Smooth muscle cell (in vitro differentiated cells): Measurements from ENCODE around the gene JMJD8. TPM values are rescaled to one million over a fixed set of nuclear protein-coding genes. Genes with fewer than 3 reads are reported as not detected.

ENCODE experiments used
- DNase-seq: peaks from one replicate; lab custom pipeline; 2025; ENCODE audit not compliant: unreplicated experiment; lab: John Stamatoyannopoulos, UW
- H2AFZ ChIP-seq: fragments of 200-600 bp; sonication (generic); 2 replicates; pipeline ENCODE4 v1.6.0; 2016; ENCODE audit warnings: antibody characterized with exemption, low read depth, mild to moderate bottlenecking
- H3F3A ChIP-seq: fragments of 200-600 bp; sonication (generic); 2 replicates; pipeline ENCODE4 v1.6.0; 2017; ENCODE audit warnings: antibody characterized with exemption, low read depth
- H3K27ac ChIP-seq: fragments of 200-600 bp; sonication (generic); 2 replicates; pipeline ENCODE4 v1.5.1; 2016; ENCODE audit warnings: low read depth, mild to moderate bottlenecking
- H3K27me3 ChIP-seq: fragments of 200-600 bp; sonication (generic); 2 replicates; pipeline ENCODE4 v1.6.1; 2016; ENCODE audit warnings: low read depth, mild to moderate bottlenecking
- H3K36me3 ChIP-seq: fragments of 200-600 bp; sonication (generic); 2 replicates; pipeline ENCODE4 v1.5.1; 2016; ENCODE audit warnings: low read depth
- H3K4me1 ChIP-seq: fragments of 200-600 bp; sonication (generic); 2 replicates; pipeline ENCODE4 v1.5.1; 2016; ENCODE audit warnings: low read depth
- H3K4me2 ChIP-seq: fragments of 200-600 bp; sonication (generic); 2 replicates; pipeline ENCODE4 v1.6.0; 2016; ENCODE audit warnings: mild to moderate bottlenecking
- H3K4me3 ChIP-seq: fragments of 200-600 bp; sonication (generic); 2 replicates; pipeline ENCODE4 v1.5.1; 2016; ENCODE audit warnings: mild to moderate bottlenecking
- H3K79me2 ChIP-seq: fragments of 200-600 bp; sonication (generic); 2 replicates; pipeline ENCODE4 v1.6.0; 2016; ENCODE audit warnings: low read depth, mild to moderate bottlenecking
- H3K9ac ChIP-seq: fragments of 200-600 bp; sonication (generic); 2 replicates; pipeline ENCODE4 v1.6.0; 2016; ENCODE audit warnings: low read depth
- H3K9me3 ChIP-seq: fragments of 200-600 bp; sonication (generic); replicated peaks from 2 replicates; pipeline ENCODE4 v1.5.1; 2016; ENCODE audit warnings: low read depth
- H4K20me1 ChIP-seq: fragments of 200-600 bp; sonication (generic); 2 replicates; pipeline ENCODE4 v1.6.0; 2016; ENCODE audit warnings: low read depth
- WGBS: methylation state at CpG from one replicate; pipeline ENCODE4 v1.1.7; 2016; ENCODE audit warnings: low lambda C conversion rate; 5-methylcytosine and 5-hydroxymethylcytosine counted together
- polyA plus RNA-seq: library from polyadenylated mRNA; unstranded; fragments of >200 nt; fragmentation: Nextera tagmentation; extraction: Ambion mirVana; gene quantifications from 2 replicates; pipeline ENCODE4 v1.2.1, GENCODE V29; 2016
- total RNA-seq: library from RNA; depleted of rRNA; stranded (reverse); fragments of >200 nt; gene quantifications from 2 replicates; pipeline ENCODE4 v1.2.3, GENCODE V29; 2014
- TF ChIP-seq, protein P1 (sequence below): fragments of 200-600 bp; sonication (generic); IDR thresholded peaks from 2 replicates; pipeline ENCODE4 v1.5.1; 2017; ENCODE audit warnings: borderline replicate concordance, mild to moderate bottlenecking, antibody characterized with exemption; ENCODE audit not compliant: insufficient read depth, poor library complexity, severe bottlenecking

Gene JMJD8
- total and polyA plus RNA-seq, 2 experiments from 2014 or later = 42.9 to 95.1 TPM

GRCh38 chr16:722835-723633 lies 38.9 kb upstream of the JMJD8 start:
- H3K9ac ChIP-seq = no peak overlapping the region
- DNase-seq = no peak
- peaks cover 10% of the 10 kb centered on the region for H4K20me1 ChIP-seq
- H3K27me3 ChIP-seq = no peaks in the 10 kb centered on the region
- H3K9me3 ChIP-seq = no peaks in the 10 kb centered on the region
- no peaks in the 10 kb centered on the region for H3K36me3 ChIP-seq
- no peak overlapping the region for H3K4me2 ChIP-seq
- WGBS = 96% methylated on average over 23 of the region's 24 CpGs
- H2AFZ ChIP-seq = no peak overlapping the region
- H3K79me2 ChIP-seq = no peaks in the 10 kb centered on the region
- H3F3A ChIP-seq = peaks cover 4% of the 10 kb centered on the region
- no peak overlapping the region for H3K4me3 ChIP-seq
- no peak overlapping the region for H3K27ac ChIP-seq
- TF ChIP-seq, protein P1, sequence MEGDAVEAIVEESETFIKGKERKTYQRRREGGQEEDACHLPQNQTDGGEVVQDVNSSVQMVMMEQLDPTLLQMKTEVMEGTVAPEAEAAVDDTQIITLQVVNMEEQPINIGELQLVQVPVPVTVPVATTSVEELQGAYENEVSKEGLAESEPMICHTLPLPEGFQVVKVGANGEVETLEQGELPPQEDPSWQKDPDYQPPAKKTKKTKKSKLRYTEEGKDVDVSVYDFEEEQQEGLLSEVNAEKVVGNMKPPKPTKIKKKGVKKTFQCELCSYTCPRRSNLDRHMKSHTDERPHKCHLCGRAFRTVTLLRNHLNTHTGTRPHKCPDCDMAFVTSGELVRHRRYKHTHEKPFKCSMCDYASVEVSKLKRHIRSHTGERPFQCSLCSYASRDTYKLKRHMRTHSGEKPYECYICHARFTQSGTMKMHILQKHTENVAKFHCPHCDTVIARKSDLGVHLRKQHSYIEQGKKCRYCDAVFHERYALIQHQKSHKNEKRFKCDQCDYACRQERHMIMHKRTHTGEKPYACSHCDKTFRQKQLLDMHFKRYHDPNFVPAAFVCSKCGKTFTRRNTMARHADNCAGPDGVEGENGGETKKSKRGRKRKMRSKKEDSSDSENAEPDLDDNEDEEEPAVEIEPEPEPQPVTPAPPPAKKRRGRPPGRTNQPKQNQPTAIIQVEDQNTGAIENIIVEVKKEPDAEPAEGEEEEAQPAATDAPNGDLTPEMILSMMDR = no peak
- H3K4me1 ChIP-seq = peaks cover 12% of the 10 kb centered on the region

DNA sequence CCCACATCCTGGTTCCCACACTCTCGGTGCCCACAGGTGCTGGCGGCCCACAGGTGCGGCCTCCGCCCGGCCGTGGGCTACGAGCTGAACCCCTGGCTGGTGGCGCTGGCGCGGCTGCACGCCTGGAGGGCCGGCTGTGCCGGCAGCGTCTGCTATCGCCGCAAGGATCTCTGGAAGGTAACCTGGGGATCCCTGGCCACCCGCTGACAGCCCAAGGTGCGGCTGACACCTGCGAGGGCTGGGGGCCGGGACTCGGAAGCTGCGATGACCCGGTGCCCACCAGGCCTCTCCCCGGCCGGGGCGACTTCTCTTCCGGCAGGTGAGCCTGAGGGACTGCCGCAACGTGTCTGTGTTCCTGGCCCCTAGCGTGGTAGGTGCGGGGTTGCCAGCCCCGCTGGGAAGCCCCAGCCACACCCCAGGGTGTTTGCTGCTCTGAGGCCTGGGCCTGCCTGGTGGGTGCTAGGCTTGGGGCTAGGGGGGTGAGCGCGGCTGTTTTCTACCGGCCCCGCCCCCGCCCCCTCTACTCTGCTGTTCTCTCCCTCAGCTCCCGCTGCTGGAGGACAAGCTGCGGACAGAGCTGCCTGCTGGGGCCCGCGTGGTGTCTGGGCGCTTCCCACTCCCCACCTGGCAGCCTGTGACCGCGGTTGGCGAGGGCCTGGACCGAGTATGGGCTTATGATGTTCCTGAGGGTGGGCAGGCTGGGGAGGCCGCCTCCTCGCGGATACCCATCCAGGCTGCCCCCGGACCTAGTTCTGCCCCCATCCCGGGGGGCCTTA lies 37.8 kb upstream of the JMJD8 start:
- no peaks in the 10 kb centered on the region for H3K36me3 ChIP-seq
- WGBS = 94% methylated on average over 44 of the region's 51 CpGs
- DNase-seq = no peak
- H3K9ac ChIP-seq = no peak overlapping the region
- peaks cover 4% of the 10 kb centered on the region for H3F3A ChIP-seq
- no peaks in the 10 kb centered on the region for H3K79me2 ChIP-seq
- no peaks in the 10 kb centered on the region for H3K27me3 ChIP-seq
- peaks cover 5% of the 10 kb centered on the region for H3K4me1 ChIP-seq
- no peaks in the 10 kb centered on the region for H3K9me3 ChIP-seq
- TF ChIP-seq, protein P1 = no peak
- H3K4me2 ChIP-seq = peak overlapping the region; percentile 100
- H4K20me1 ChIP-seq = peaks cover 10% of the 10 kb centered on the region
- peak overlapping the region; percentile 91 for H3K4me3 ChIP-seq
- H2AFZ ChIP-seq = no peak overlapping the region
- H3K27ac ChIP-seq = no peak overlapping the region

GRCh38 chr16:720990-721764 lies 37.0 kb upstream of the JMJD8 start, which contains the start of gene ANTKMT:
ANTKMT (plus strand) TSS chr16:721146; CDS start chr16:721275, 129 bp downstream.
- H3F3A ChIP-seq = no peaks in the 10 kb centered on the region
- peak; percentile 63 for DNase-seq
- WGBS = 13% methylated on average over 86 of the region's 106 CpGs

More at GRCh38 chr16:720990-721764, 37.0 kb upstream of the JMJD8 start, which contains the start of gene ANTKMT:
- Histone ChIP-seq H3K36me3 (no peaks in the 10 kb centered on the region), H3K4me1 (peaks cover 11% of the 10 kb centered on the region), H3K4me2 (peak within 1 kb of the TSS; percentile 100), H2AFZ (peak within 1 kb of the TSS; percentile 85), H3K9ac (peak within 1 kb of the TSS; percentile 71), H3K4me3 (peak within 1 kb of the TSS; percentile 91), H3K27me3 (no peaks in the 10 kb centered on the region), H3K79me2 (no peaks in the 10 kb centered on the region), H3K9me3 (no peaks in the 10 kb centered on the region), H3K27ac (peak within 1 kb of the TSS; percentile 62), H4K20me1 (peaks cover 14% of the 10 kb centered on the region)
- TF ChIP-seq, protein P1 = no peak
